ENCODE results near the gene EDN1. TPM values are rescaled to one million over a fixed set of nuclear protein-coding genes. Genes with fewer than 3 reads are reported as not detected.
"Not testable (repeated sequence)": the region's sequence is repeated elsewhere in the genome, so short reads cannot be mapped to it uniquely, and the experiment has no call there.

The EDN1 gene
- total and polyA plus RNA-seq, 5 donors from 2014 or later: 1.1 TPM; not detected in 4

- Mint-ChIP-seq H3K36me3 (no peaks in the 10 kb centered on the region), H3K4me1 (no peaks in the 10 kb centered on the region), H3K4me3 (no peak overlapping the region), H3K9me3 (peaks cover 0 to 10% (median 2%) of the 10 kb centered on the region in 7 donors), H3K27ac (no peak overlapping the region), H3K27me3 (peaks cover 4% of the 10 kb centered on the region)
- Histone ChIP-seq H3K27ac (ENCODE audit: insufficient read depth, low read length, poor library complexity, severe bottlenecking) (no peak overlapping the region), H3K4me1 (ENCODE audit: control insufficient read depth, insufficient read depth, low read length, poor library complexity, severe bottlenecking) (no peaks in the 10 kb centered on the region), H3K27me3 (ENCODE audit: control insufficient read depth, insufficient read depth, low read length) (peaks cover 2% of the 10 kb centered on the region), H3K4me3 (ENCODE audit: low read depth, low read length) (no peak overlapping the region), H3K36me3 (ENCODE audit: control insufficient read depth, insufficient read depth, low read length) (no peaks in the 10 kb centered on the region), H3K9me3 (ENCODE audit: control insufficient read depth in 2 of 2, low read length in 2 of 2) (peaks cover 0 to 2% of the 10 kb centered on the region in 2 experiments)
- ATAC-seq (ENCODE audit: low read depth in 2 of 2): no peak
- no peak for DNase-seq
Observed at GRCh38 chr6:12315292-12316081, 25.3 kb downstream of the EDN1 start.

GRCh38 chr6:12318749-12319148, 28.6 kb downstream of the EDN1 start:
- DNase-seq (no peak), ATAC-seq (ENCODE audit: low read depth in 2 of 2) (no peak)
- H3K9me3 ChIP-seq (ENCODE audit: control insufficient read depth in 2 of 2, low read length in 2 of 2): peaks cover 0 to 2% of the 10 kb centered on the region in 2 experiments
- peaks cover 2% of the 10 kb centered on the region for H3K27me3 ChIP-seq (ENCODE audit: control insufficient read depth, insufficient read depth, low read length)
- Mint-ChIP-seq H3K4me3 (no peak overlapping the region), H3K9me3 (peaks cover 0 to 11% (median 2%) of the 10 kb centered on the region in 7 donors), H3K36me3 (no peaks in the 10 kb centered on the region), H3K27me3 (peaks cover 8% of the 10 kb centered on the region), H3K4me1 (no peaks in the 10 kb centered on the region), H3K27ac (no peak overlapping the region)
- H3K27ac ChIP-seq (ENCODE audit: insufficient read depth, low read length, poor library complexity, severe bottlenecking): no peak overlapping the region
- H3K4me1 ChIP-seq (ENCODE audit: control insufficient read depth, insufficient read depth, low read length, poor library complexity, severe bottlenecking): no peaks in the 10 kb centered on the region
- H3K36me3 ChIP-seq (ENCODE audit: control insufficient read depth, insufficient read depth, low read length): no peaks in the 10 kb centered on the region
- H3K4me3 ChIP-seq (ENCODE audit: low read depth, low read length): no peak overlapping the region

- H3K36me3 ChIP-seq (ENCODE audit: control insufficient read depth, insufficient read depth, low read length); H3K4me3 Mint-ChIP-seq; H3K36me3 Mint-ChIP-seq; H3K27ac ChIP-seq (ENCODE audit: insufficient read depth, low read length, poor library complexity, severe bottlenecking); H3K27me3 Mint-ChIP-seq; H3K4me1 ChIP-seq (ENCODE audit: control insufficient read depth, insufficient read depth, low read length, poor library complexity, severe bottlenecking); H3K9me3 ChIP-seq (ENCODE audit: control insufficient read depth in 2 of 2, low read length in 2 of 2); H3K27me3 ChIP-seq (ENCODE audit: control insufficient read depth, insufficient read depth, low read length); H3K4me1 Mint-ChIP-seq; H3K27ac Mint-ChIP-seq; DNase-seq; ATAC-seq (ENCODE audit: low read depth in 2 of 2); H3K4me3 ChIP-seq (ENCODE audit: low read depth, low read length): not testable (repeated sequence)
- H3K9me3 Mint-ChIP-seq: peaks cover 0 to 10% (median 2%) of the 10 kb centered on the region in 7 donors
Observed at GRCh38 chr6:12320074-12320473, 29.9 kb downstream of the EDN1 start.

DNA sequence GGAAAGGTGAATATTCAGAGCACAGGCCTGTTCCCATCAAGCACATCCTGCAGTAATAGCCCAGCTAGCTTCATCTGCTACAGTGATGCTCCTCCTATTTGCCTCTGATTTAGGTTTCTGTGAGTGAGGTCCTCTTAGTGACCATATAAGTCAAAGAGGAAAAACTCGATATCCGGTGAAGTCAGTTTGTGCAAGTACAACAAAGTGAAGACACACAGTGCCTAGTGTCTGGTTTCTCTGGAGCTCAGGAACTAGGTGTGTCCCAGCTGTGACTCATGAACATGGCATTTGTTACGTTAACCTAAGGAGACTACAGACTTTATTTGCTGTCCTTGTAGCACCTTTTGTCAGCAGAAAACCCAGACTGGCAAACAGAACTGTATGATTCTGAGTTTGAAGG, 33.9 kb downstream of the EDN1 start:
- H3K27ac Mint-ChIP-seq: no peak overlapping the region
- Histone ChIP-seq H3K36me3 (ENCODE audit: control insufficient read depth, insufficient read depth, low read length) (no peaks in the 10 kb centered on the region), H3K9me3 (ENCODE audit: control insufficient read depth in 2 of 2, low read length in 2 of 2) (no peaks in the 10 kb centered on the region), H3K27me3 (ENCODE audit: control insufficient read depth, insufficient read depth, low read length) (peaks cover 5% of the 10 kb centered on the region), H3K4me1 (ENCODE audit: control insufficient read depth, insufficient read depth, low read length, poor library complexity, severe bottlenecking) (no peaks in the 10 kb centered on the region), H3K4me3 (ENCODE audit: low read depth, low read length) (no peak overlapping the region), H3K27ac (ENCODE audit: insufficient read depth, low read length, poor library complexity, severe bottlenecking) (no peak overlapping the region)
- H3K4me1 Mint-ChIP-seq: no peaks in the 10 kb centered on the region
- H3K36me3 Mint-ChIP-seq: no peaks in the 10 kb centered on the region
- no peak overlapping the region for H3K4me3 Mint-ChIP-seq
- ATAC-seq (ENCODE audit: low read depth in 2 of 2) (no peak), DNase-seq (no peak)
- peaks cover 0 to 6% (median 0%) of the 10 kb centered on the region in 7 donors for H3K9me3 Mint-ChIP-seq
- peaks cover 8% of the 10 kb centered on the region for H3K27me3 Mint-ChIP-seq

GRCh38 chr6:12324748-12325147, 34.6 kb downstream of the EDN1 start:
- Histone ChIP-seq H3K27ac (ENCODE audit: insufficient read depth, low read length, poor library complexity, severe bottlenecking) (no peak overlapping the region), H3K27me3 (ENCODE audit: control insufficient read depth, insufficient read depth, low read length) (peaks cover 5% of the 10 kb centered on the region), H3K4me1 (ENCODE audit: control insufficient read depth, insufficient read depth, low read length, poor library complexity, severe bottlenecking) (no peaks in the 10 kb centered on the region), H3K36me3 (ENCODE audit: control insufficient read depth, insufficient read depth, low read length) (no peaks in the 10 kb centered on the region), H3K4me3 (ENCODE audit: low read depth, low read length) (no peak overlapping the region), H3K9me3 (ENCODE audit: control insufficient read depth in 2 of 2, low read length in 2 of 2) (no peaks in the 10 kb centered on the region)
- H3K27me3 Mint-ChIP-seq: peaks cover 8% of the 10 kb centered on the region
- H3K4me1 Mint-ChIP-seq: no peaks in the 10 kb centered on the region
- H3K4me3 Mint-ChIP-seq: no peak overlapping the region
- ATAC-seq (ENCODE audit: low read depth in 2 of 2): no peak
- no peak overlapping the region for H3K27ac Mint-ChIP-seq
- H3K9me3 Mint-ChIP-seq: peaks cover 0 to 4% (median 0%) of the 10 kb centered on the region in 7 donors
- no peak for DNase-seq
- no peaks in the 10 kb centered on the region for H3K36me3 Mint-ChIP-seq

DNA sequence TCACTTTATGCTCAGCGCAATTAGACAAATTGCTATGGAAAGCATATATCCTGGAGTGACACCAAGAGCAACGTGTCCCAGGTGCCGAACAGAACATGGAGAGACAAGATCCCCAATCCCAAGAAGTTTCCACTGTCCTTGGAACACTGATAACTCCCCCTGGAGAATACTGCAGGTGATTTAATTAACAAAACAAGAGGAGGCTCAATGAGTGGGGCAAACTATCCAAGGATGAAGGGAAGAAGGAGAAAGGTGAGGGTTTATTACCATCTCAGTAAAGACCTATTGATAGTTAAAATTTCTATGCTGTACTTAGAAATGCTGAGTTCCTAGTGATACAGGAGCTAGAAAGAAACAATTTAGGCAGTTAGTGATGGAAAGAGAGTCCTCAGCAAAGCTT, 35.7 kb downstream of the EDN1 start:
- peaks cover 8% of the 10 kb centered on the region for H3K27me3 Mint-ChIP-seq
- no peaks in the 10 kb centered on the region for H3K4me1 Mint-ChIP-seq
- Histone ChIP-seq H3K4me1 (ENCODE audit: control insufficient read depth, insufficient read depth, low read length, poor library complexity, severe bottlenecking) (no peaks in the 10 kb centered on the region), H3K9me3 (ENCODE audit: control insufficient read depth in 2 of 2, low read length in 2 of 2) (no peaks in the 10 kb centered on the region), H3K4me3 (ENCODE audit: low read depth, low read length) (no peak overlapping the region), H3K27ac (ENCODE audit: insufficient read depth, low read length, poor library complexity, severe bottlenecking) (no peak overlapping the region), H3K36me3 (ENCODE audit: control insufficient read depth, insufficient read depth, low read length) (no peaks in the 10 kb centered on the region), H3K27me3 (ENCODE audit: control insufficient read depth, insufficient read depth, low read length) (peaks cover 5% of the 10 kb centered on the region)
- DNase-seq (no peak), ATAC-seq (ENCODE audit: low read depth in 2 of 2) (no peak)
- H3K36me3 Mint-ChIP-seq: no peaks in the 10 kb centered on the region
- H3K9me3 Mint-ChIP-seq: no peaks in the 10 kb centered on the region
- H3K27ac Mint-ChIP-seq: no peak overlapping the region
- no peak overlapping the region for H3K4me3 Mint-ChIP-seq

GRCh38 chr6:12327391-12327790, 37.2 kb downstream of the EDN1 start:
- Histone ChIP-seq H3K36me3 (ENCODE audit: control insufficient read depth, insufficient read depth, low read length) (no peaks in the 10 kb centered on the region), H3K27me3 (ENCODE audit: control insufficient read depth, insufficient read depth, low read length) (peaks cover 5% of the 10 kb centered on the region), H3K9me3 (ENCODE audit: control insufficient read depth in 2 of 2, low read length in 2 of 2) (no peaks in the 10 kb centered on the region), H3K27ac (ENCODE audit: insufficient read depth, low read length, poor library complexity, severe bottlenecking) (no peak overlapping the region), H3K4me3 (ENCODE audit: low read depth, low read length) (no peak overlapping the region), H3K4me1 (ENCODE audit: control insufficient read depth, insufficient read depth, low read length, poor library complexity, severe bottlenecking) (no peaks in the 10 kb centered on the region)
- Mint-ChIP-seq H3K27me3 (peaks cover 5% of the 10 kb centered on the region), H3K27ac (no peak overlapping the region), H3K9me3 (no peaks in the 10 kb centered on the region), H3K36me3 (no peaks in the 10 kb centered on the region), H3K4me3 (no peak overlapping the region), H3K4me1 (peaks cover 0 to 2% (median 0%) of the 10 kb centered on the region in 4 donors)
- DNase-seq (no peak), ATAC-seq (ENCODE audit: low read depth in 2 of 2) (no peak)

- Histone ChIP-seq H3K36me3 (ENCODE audit: control insufficient read depth, insufficient read depth, low read length) (no peaks in the 10 kb centered on the region), H3K27me3 (ENCODE audit: control insufficient read depth, insufficient read depth, low read length) (peaks cover 5% of the 10 kb centered on the region), H3K9me3 (ENCODE audit: control insufficient read depth in 2 of 2, low read length in 2 of 2) (no peaks in the 10 kb centered on the region), H3K4me1 (ENCODE audit: control insufficient read depth, insufficient read depth, low read length, poor library complexity, severe bottlenecking) (no peaks in the 10 kb centered on the region), H3K27ac (ENCODE audit: insufficient read depth, low read length, poor library complexity, severe bottlenecking) (no peak overlapping the region), H3K4me3 (ENCODE audit: low read depth, low read length) (no peak overlapping the region)
- H3K27ac Mint-ChIP-seq: no peak overlapping the region
- peaks cover 0 to 3% (median 0%) of the 10 kb centered on the region in 4 donors for H3K4me1 Mint-ChIP-seq
- H3K9me3 Mint-ChIP-seq: no peaks in the 10 kb centered on the region
- no peaks in the 10 kb centered on the region for H3K36me3 Mint-ChIP-seq
- ATAC-seq (ENCODE audit: low read depth in 2 of 2) (no peak), DNase-seq (no peak)
- H3K4me3 Mint-ChIP-seq: no peak overlapping the region
- peaks cover 5% of the 10 kb centered on the region for H3K27me3 Mint-ChIP-seq
Observed at GRCh38 chr6:12327988-12328387, 37.8 kb downstream of the EDN1 start.

Data from CD4-positive, CD25-positive, alpha-beta regulatory T cell (primary cell).